HepG2 (cell line): ENCODE results near the gene CFAP97D1. TPM values are rescaled to one million over a fixed set of nuclear protein-coding genes. Genes with fewer than 3 reads are reported as not detected.

Experiments
- ARID4A ChIP-seq: sonication (generic); formaldehyde crosslinking; IDR thresholded peaks from 2 replicates; pipeline ENCODE4 v1.5.0; 2020; ENCODE audit warnings: mild to moderate bottlenecking, missing genetic modification reagents, borderline replicate concordance
- ATRX ChIP-seq: sonication (generic); formaldehyde crosslinking; IDR thresholded peaks from 2 replicates; pipeline ENCODE4 v1.4.0; 2020; ENCODE audit warnings: missing genetic modification reagents, borderline replicate concordance
- DNMT3B ChIP-seq: conservative IDR thresholded peaks from 2 replicates; pipeline ENCODE4 v1.6.1; 2016; ENCODE audit warnings: missing biosample characterization, control low read depth
- HNRNPL ChIP-seq: fragments of 200-400 bp; formaldehyde crosslinking; IDR thresholded peaks from 2 replicates; pipeline ENCODE4 v1.6.1; 2017; ENCODE audit warnings: mild to moderate bottlenecking, low read depth, low read length
- PHB2 ChIP-seq: fragments of 450-650 bp; IDR thresholded peaks from 2 replicates; pipeline ENCODE4 v1.6.1; 2018; ENCODE audit not compliant: partially characterized antibody
- POGK ChIP-seq: sonication (generic); formaldehyde crosslinking; conservative IDR thresholded peaks from 2 replicates; pipeline ENCODE4 v1.8.0; 2022; ENCODE audit warnings: mild to moderate bottlenecking, moderate library complexity, missing genetic modification reagents
- PRDM15 ChIP-seq: sonication (generic); formaldehyde crosslinking; IDR thresholded peaks from 2 replicates; pipeline ENCODE4 v1.4.0; 2020; ENCODE audit warnings: missing genetic modification reagents
- THAP11 ChIP-seq: IDR thresholded peaks from 2 replicates; pipeline ENCODE4 v1.6.1; 2016; ENCODE audit warnings: missing biosample characterization, missing genetic modification reagents
- ZBTB2 ChIP-seq: sonication (generic); formaldehyde crosslinking; IDR thresholded peaks from 2 replicates; pipeline ENCODE4 v1.8.0; 2022; ENCODE audit warnings: low read depth, missing genetic modification reagents
- ZBTB46 ChIP-seq: sonication (generic); formaldehyde crosslinking; IDR thresholded peaks from 2 replicates; pipeline ENCODE4 v1.4.0; 2020; ENCODE audit warnings: mild to moderate bottlenecking, missing genetic modification reagents, borderline replicate concordance
- ZFX ChIP-seq: sonication (generic); formaldehyde crosslinking; IDR thresholded peaks from 2 replicates; pipeline ENCODE4 v1.4.0; 2020; ENCODE audit warnings: mild to moderate bottlenecking, low read depth, missing genetic modification reagents, moderate library complexity
- ZNF747 ChIP-seq: sonication (generic); formaldehyde crosslinking; IDR thresholded peaks from 2 replicates; pipeline ENCODE4 v1.8.1; 2023; ENCODE audit warnings: missing genetic modification reagents, mild to moderate bottlenecking, borderline replicate concordance
- ZSCAN25 ChIP-seq: sonication (generic); formaldehyde crosslinking; IDR thresholded peaks from 2 replicates; pipeline ENCODE4 v1.8.0; 2022; ENCODE audit warnings: mild to moderate bottlenecking, missing genetic modification reagents
- ZZZ3 ChIP-seq: sonication (generic); formaldehyde crosslinking; IDR thresholded peaks from 2 replicates; pipeline ENCODE4 v1.4.0; 2020; ENCODE audit warnings: missing genetic modification reagents, mild to moderate bottlenecking, borderline replicate concordance
- polyA plus RNA-seq, 8 experiments: library from polyadenylated mRNA; depleted of rRNA in 3 of 8; stranded (reverse) in 7 of 8; unstranded in 1 of 8; fragments of >200 nt; fragmentation: Illumina TruSeq in 4 of 8; extraction: Trizol in 4 of 8; gene quantifications; 2 replicates each; pipeline versions ENCODE4 v1.2.1 to v1.2.3, GENCODE V29; 2011 to 2016; ENCODE audit warnings: low read depth in 4 of 8, missing spikeins in 1 of 8, mixed read lengths in 1 of 8; ENCODE audit not compliant: insufficient read depth in 1 of 8
- total RNA-seq, 5 experiments: library from RNA; depleted of rRNA; stranded (reverse); fragments of >200 nt; fragmentation: Illumina TruSeq; extraction: Trizol; gene quantifications; 2 replicates each; pipeline ENCODE4 v1.2.3, GENCODE V29; 2016; ENCODE audit warnings: low read depth in 1 of 5

CFAP97D1 gene
- total and polyA plus RNA-seq, 2 of the 13 experiments (the other 11 are each of a cell fraction or from before 2014, with no cell fraction given), result 0.02 TPM; not detected in 1

- TF ChIP-seq ZBTB2 (peak; percentile 27), HNRNPL (0 out of 2 replicates have a peak, but pooled peaks have one; percentile 9), THAP11 (CRISPR knock-in tag) (peak; percentile 69; the same call in 1 of the 2 replicates), ZSCAN25 (peak; percentile 51; the same call in 1 of the 2 replicates), ZBTB46 (CRISPR knock-in tag) (0 out of 2 replicates have a peak, but pooled peaks have one; percentile 19), PHB2 (no peak), ZNF747 (CRISPR knock-in tag) (no peak), ATRX (CRISPR knock-in tag) (no peak), ARID4A (peak; percentile 92), DNMT3B (CRISPR knock-in tag) (peak; percentile 36; the same call in 1 of the 2 replicates), ZZZ3 (CRISPR knock-in tag) (no peak), PRDM15 (no peak), ZFX (CRISPR knock-in tag) (peak; percentile 84), POGK (peak; percentile 88)
Observed at GRCh38 chr17:43778337-43779144, 1.7 kb upstream of the CFAP97D1 start, which contains the start of gene DUSP3 (continued).
